Hepatocyte (in vitro differentiated cells): ENCODE measurements around the gene ITK.

Experiments
- EZH2phosphoT487 ChIP-seq: fragments of 200-600 bp; sonication (generic); IDR thresholded peaks from one replicate; pipeline ENCODE4 v1.6.1; 2018; ENCODE audit warnings: antibody characterized with exemption, mild to moderate bottlenecking, low read depth, moderate library complexity; ENCODE audit not compliant: unreplicated experiment, severe bottlenecking
- TF ChIP-seq, protein P1 (sequence below): fragments of 200-600 bp; sonication (generic); IDR thresholded peaks from 2 replicates; pipeline ENCODE4 v1.5.1; 2016; ENCODE audit warnings: antibody characterized with exemption, mild to moderate bottlenecking; ENCODE audit not compliant: poor library complexity

DNA sequence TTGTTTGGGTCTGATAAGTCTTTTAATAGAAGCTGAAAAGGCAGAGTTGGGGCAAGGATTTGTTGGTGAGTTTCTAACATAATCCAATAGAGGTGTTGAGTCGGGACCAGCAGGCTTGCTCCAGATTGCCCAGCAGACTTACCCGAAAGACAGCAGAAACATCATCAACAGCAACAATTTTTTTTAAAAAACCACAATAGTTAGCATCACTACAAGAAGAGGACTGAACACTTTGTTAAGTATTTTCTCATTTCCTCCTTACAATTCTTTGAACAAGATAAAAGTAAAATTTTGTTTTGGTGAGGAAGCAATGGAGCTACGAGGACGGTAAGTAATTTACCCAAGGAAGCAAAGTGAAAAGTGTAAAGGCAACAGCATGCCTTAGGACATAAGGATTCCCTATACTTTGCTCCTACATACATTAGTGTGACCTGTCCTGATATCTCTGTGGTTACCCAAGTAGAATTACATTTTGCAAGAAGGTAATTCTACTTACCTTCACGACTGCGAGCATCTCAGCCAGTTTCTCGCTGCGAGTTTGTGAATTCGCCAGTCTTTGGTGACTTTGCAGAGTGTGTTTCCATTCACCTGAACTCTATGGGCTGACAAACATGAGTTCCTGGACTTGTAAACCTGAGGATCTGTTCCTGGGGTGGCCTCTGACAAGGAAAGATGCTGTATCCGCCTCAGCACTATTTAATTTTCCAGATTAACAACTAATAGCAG, 13.2 kb downstream of the ITK start:
- TF ChIP-seq, protein P1, sequence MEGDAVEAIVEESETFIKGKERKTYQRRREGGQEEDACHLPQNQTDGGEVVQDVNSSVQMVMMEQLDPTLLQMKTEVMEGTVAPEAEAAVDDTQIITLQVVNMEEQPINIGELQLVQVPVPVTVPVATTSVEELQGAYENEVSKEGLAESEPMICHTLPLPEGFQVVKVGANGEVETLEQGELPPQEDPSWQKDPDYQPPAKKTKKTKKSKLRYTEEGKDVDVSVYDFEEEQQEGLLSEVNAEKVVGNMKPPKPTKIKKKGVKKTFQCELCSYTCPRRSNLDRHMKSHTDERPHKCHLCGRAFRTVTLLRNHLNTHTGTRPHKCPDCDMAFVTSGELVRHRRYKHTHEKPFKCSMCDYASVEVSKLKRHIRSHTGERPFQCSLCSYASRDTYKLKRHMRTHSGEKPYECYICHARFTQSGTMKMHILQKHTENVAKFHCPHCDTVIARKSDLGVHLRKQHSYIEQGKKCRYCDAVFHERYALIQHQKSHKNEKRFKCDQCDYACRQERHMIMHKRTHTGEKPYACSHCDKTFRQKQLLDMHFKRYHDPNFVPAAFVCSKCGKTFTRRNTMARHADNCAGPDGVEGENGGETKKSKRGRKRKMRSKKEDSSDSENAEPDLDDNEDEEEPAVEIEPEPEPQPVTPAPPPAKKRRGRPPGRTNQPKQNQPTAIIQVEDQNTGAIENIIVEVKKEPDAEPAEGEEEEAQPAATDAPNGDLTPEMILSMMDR: no peak
- TF ChIP-seq EZH2phosphoT487: no peak
